IMR-90 (cell line): ENCODE data around the gene IQSEC1. TPM values are rescaled to one million over a fixed set of nuclear protein-coding genes. Genes with fewer than 3 reads are reported as not detected.

Experiments
- ATAC-seq: fragments of 200-7000 bp; cut with Tn5 transposase; 2 replicates; pipeline ENCODE4 v1.9.1; 2020; ENCODE audit warnings: low read depth, mild to moderate bottlenecking, moderate library complexity
- BruUV-seq: library from RNA; stranded (reverse); fragments of 400-500 nt; replicated peaks from 2 replicates; lab custom pipeline; 2021; lab: Mats Ljungman, UMichigan
- CTCF ChIA-PET: fragments of 300-600 bp; formaldehyde crosslinking; extraction: SDS; loops from one replicate; lab custom pipeline; 2021; ENCODE audit warnings: antibody characterized with exemption; lab: Yijun Ruan, JAX
- POLR2A ChIA-PET: fragments of 300-600 bp; sonication (Branson Sonifier 250); formaldehyde crosslinking; loops from one replicate; lab custom pipeline; 2022; ENCODE audit warnings: antibody characterized with exemption; ENCODE audit not compliant: unreplicated experiment; lab: Charles Lee
- DNase-seq: peaks from one replicate; pipeline ENCODE4 v3.0.0; 2013
- H2AFZ ChIP-seq: replicated peaks from 2 replicates; pipeline ENCODE3; 2013; ENCODE audit warnings: low read length, mild to moderate bottlenecking; ENCODE audit not compliant: poor library complexity
- H2AK5ac ChIP-seq: 2 replicates; pipeline ENCODE4 v1.6.1; 2013; ENCODE audit warnings: low read depth, low read length, inconsistent platforms
- H2AK9ac ChIP-seq: replicated peaks from 2 replicates; pipeline ENCODE3; 2013; ENCODE audit warnings: mild to moderate bottlenecking, low read depth, low read length, moderate library complexity; ENCODE audit not compliant: poor library complexity
- H2BK120ac ChIP-seq: 2 replicates; pipeline ENCODE4 v1.6.1; 2013; ENCODE audit warnings: low read depth, low read length, inconsistent platforms
- H2BK15ac ChIP-seq: 3 replicates; pipeline ENCODE4 v1.6.1; 2013; ENCODE audit warnings: low read depth, low read length, inconsistent platforms
- H2BK20ac ChIP-seq: 2 replicates; pipeline ENCODE4 v1.6.1; 2013; ENCODE audit warnings: low read depth, mild to moderate bottlenecking, inconsistent platforms, low read length, moderate library complexity
- H2BK5ac ChIP-seq: 2 replicates; pipeline ENCODE4 v1.6.1; 2013; ENCODE audit warnings: mild to moderate bottlenecking, low read depth, low read length, inconsistent platforms; ENCODE audit not compliant: poor library complexity, severe bottlenecking
- H3K14ac ChIP-seq: replicated peaks from 2 replicates; pipeline ENCODE4 v1.6.1; 2013; ENCODE audit warnings: low read depth, low read length, inconsistent platforms
- H3K18ac ChIP-seq: 2 replicates; pipeline ENCODE4 v1.6.1; 2013; ENCODE audit warnings: low read depth, low read length, control low read depth
- H3K23ac ChIP-seq: 2 replicates; pipeline ENCODE4 v1.6.1; 2013; ENCODE audit warnings: low read depth, low read length, inconsistent platforms
- H3K27ac ChIP-seq: 2 replicates; pipeline ENCODE4 v1.5.1; 2013; ENCODE audit warnings: mild to moderate bottlenecking, control low read depth, low read length; ENCODE audit not compliant: insufficient read depth
- H3K27me3 ChIP-seq: 2 replicates; pipeline ENCODE4 v1.6.1; 2013; ENCODE audit warnings: low read length; ENCODE audit not compliant: control insufficient read depth, insufficient read depth
- H3K36me3 ChIP-seq: 2 replicates; pipeline ENCODE4 v1.6.1; 2013; ENCODE audit warnings: low read length, mixed read lengths; ENCODE audit not compliant: control insufficient read depth, insufficient read depth
- H3K4ac ChIP-seq: 2 replicates; pipeline ENCODE4 v1.6.1; 2013; ENCODE audit warnings: low read depth, low read length, inconsistent platforms
- H3K4me1 ChIP-seq: 2 replicates; pipeline ENCODE4 v1.6.1; 2013; ENCODE audit warnings: low read length, mixed read lengths; ENCODE audit not compliant: control insufficient read depth, insufficient read depth
- H3K4me2 ChIP-seq: 2 replicates; pipeline ENCODE4 v1.6.1; 2013; ENCODE audit warnings: low read depth, mild to moderate bottlenecking, control low read depth, low read length, moderate library complexity
- H3K4me3 ChIP-seq: 2 replicates; pipeline ENCODE4 v1.5.1; 2013; ENCODE audit warnings: low read depth, mild to moderate bottlenecking, control low read depth, low read length, moderate library complexity; ENCODE audit not compliant: insufficient read depth
- H3K56ac ChIP-seq: 2 replicates; pipeline ENCODE4 v1.6.1; 2013; ENCODE audit warnings: low read length, inconsistent platforms; ENCODE audit not compliant: insufficient read depth; ENCODE audit errors: extremely low read depth
- H3K79me1 ChIP-seq, 2 experiments: 2 replicates each; pipeline ENCODE4 v1.6.1; 2013; ENCODE audit warnings: low read length in 2 of 2, inconsistent platforms in 1 of 2, low read depth in 1 of 2
- H3K9ac ChIP-seq: 2 replicates; pipeline ENCODE4 v1.6.1; 2013; ENCODE audit warnings: low read depth, low read length, control low read depth
- H3K9me1 ChIP-seq: 2 replicates; pipeline ENCODE4 v1.6.1; 2013; ENCODE audit warnings: low read length, inconsistent platforms; ENCODE audit not compliant: insufficient read depth
- H3K9me3 ChIP-seq: 2 replicates; pipeline ENCODE4 v1.6.1; 2013; ENCODE audit warnings: low read length; ENCODE audit not compliant: control insufficient read depth, insufficient read depth
- H4K20me1 ChIP-seq: 2 replicates; pipeline ENCODE4 v1.6.1; 2013; ENCODE audit warnings: low read length, inconsistent platforms; ENCODE audit not compliant: insufficient read depth
- H4K5ac ChIP-seq: 2 replicates; pipeline ENCODE4 v1.6.1; 2013; ENCODE audit warnings: mild to moderate bottlenecking, low read depth, low read length, control low read depth
- H4K8ac ChIP-seq, 2 experiments: 2 replicates each; pipeline ENCODE4 v1.6.1; 2013; ENCODE audit warnings: low read depth in 2 of 2, low read length in 2 of 2, control low read depth in 1 of 2, inconsistent platforms in 1 of 2
- H4K91ac ChIP-seq: 2 replicates; pipeline ENCODE4 v1.6.1; 2013; ENCODE audit warnings: low read depth, low read length, inconsistent platforms; ENCODE audit not compliant: insufficient read depth
- BHLHE40 ChIP-seq: fragments of 150-350 bp; IDR thresholded peaks from 2 replicates; pipeline ENCODE4 v1.6.1; 2016; ENCODE audit warnings: mild to moderate bottlenecking, low read depth, low read length
- RAD21 ChIP-seq: IDR thresholded peaks from 2 replicates; pipeline ENCODE4 v1.6.1; 2012; ENCODE audit warnings: low read length, improper control_type of control experiment
- RCOR1 ChIP-seq: IDR thresholded peaks from 2 replicates; pipeline ENCODE4 v1.6.1; 2012; ENCODE audit warnings: mild to moderate bottlenecking, low read length, improper control_type of control experiment; ENCODE audit not compliant: insufficient replicate concordance
- RFX5 ChIP-seq: IDR thresholded peaks from 2 replicates; pipeline ENCODE4 v1.8.0; 2012; ENCODE audit warnings: low read depth, mild to moderate bottlenecking, low read length, moderate library complexity
- WGBS, 2 experiments: methylation state at CpG; one replicate each; pipeline versions ENCODE4 v1.1.5 to v1.1.7; 2013; ENCODE audit warnings: missing lambda C conversion rate in 2 of 2; ENCODE audit not compliant: insufficient read length in 1 of 2; ENCODE audit errors: extremely low coverage in 2 of 2; 5-methylcytosine and 5-hydroxymethylcytosine counted together
- dilution Hi-C: fragments of 300-500 bp; cut with HindIII; formaldehyde crosslinking; loops from one replicate; pipeline ENCODE4 v1.14.3; 2018; ENCODE audit warnings: low sequenced_read_pairs; ENCODE audit not compliant: unreplicated experiment
- in situ Hi-C: fragments of 300-500 bp; cut with MboI; formaldehyde crosslinking; loops from 3 replicates; pipeline ENCODE4 v1.14.3; 2019; ENCODE audit warnings: low sequenced_read_pairs, inconsistent platforms, mixed read lengths
- intact Hi-C: fragments of 100-400 bp; cut with micrococcal nuclease; formaldehyde crosslinking; loops from 2 replicates; pipeline ENCODE4 v1.10.0; 2022
- polyA plus RNA-seq, 3 experiments: library from polyadenylated mRNA; depleted of rRNA; stranded (reverse); fragments of >200 nt; gene quantifications; 2 replicates each; pipeline ENCODE4 v1.2.3, GENCODE V29; 2012; ENCODE audit warnings: low replicate concordance in 1 of 3
- total RNA-seq: library from RNA; depleted of rRNA; stranded (reverse); fragments of >200 nt; gene quantifications from 2 replicates; pipeline ENCODE4 v1.2.3, GENCODE V29; 2012
- TF ChIP-seq, protein P1 (sequence below): conservative IDR thresholded peaks from 2 replicates; pipeline ENCODE4 v1.5.1; 2012; ENCODE audit warnings: mild to moderate bottlenecking, low read depth, low read length, improper control_type of control experiment

IQSEC1 gene
- total and polyA plus RNA-seq, 2 of the 4 experiments (the other 2 are of a cell fraction): 5.9 to 11.9 TPM

DNA sequence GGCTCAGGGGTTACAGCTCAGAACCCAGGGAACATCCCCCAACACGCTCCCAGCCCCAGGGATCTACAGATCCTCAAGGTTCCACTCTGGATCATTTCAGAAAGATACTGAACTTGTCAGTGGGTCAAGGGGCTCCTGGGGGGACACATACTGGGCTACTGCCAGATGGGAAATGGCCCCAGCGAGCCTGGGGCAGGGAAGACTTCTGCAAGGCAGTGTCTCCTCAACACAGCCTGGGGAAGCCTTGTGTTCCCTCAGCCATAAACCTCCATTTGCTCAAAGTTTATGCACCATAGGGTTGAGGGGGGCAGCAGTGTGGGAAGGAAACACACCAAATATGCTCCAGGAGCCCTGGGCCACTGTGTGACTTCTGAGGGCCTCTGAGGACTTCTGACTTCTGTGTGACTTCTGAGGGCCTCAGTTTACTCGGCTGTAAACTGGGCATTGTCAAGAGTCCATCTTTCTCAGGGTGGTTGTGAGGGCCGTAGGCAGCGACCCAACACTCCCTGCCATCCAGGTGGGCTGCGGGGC is 58.4 kb downstream of the IQSEC1 start:
- Histone ChIP-seq H3K23ac (no peak overlapping the region), H2BK120ac (no peak overlapping the region), H3K4me2 (no peak overlapping the region), H3K4ac (no peak overlapping the region), H3K27ac (no peak overlapping the region), H4K5ac (no peak overlapping the region), H3K79me1 (no peaks in the 10 kb centered on the region), H2AFZ (no peak overlapping the region), H3K9ac (no peak overlapping the region), H2AK9ac (no peak overlapping the region), H2BK15ac (no peak overlapping the region), H3K14ac (no peak overlapping the region), H3K9me1 (no peaks in the 10 kb centered on the region; the same call in 1 of the 2 replicates), H3K27me3 (peaks cover 5% of the 10 kb centered on the region), H3K56ac (no peak overlapping the region), H4K20me1 (no peaks in the 10 kb centered on the region), H2AK5ac (no peak overlapping the region), H3K9me3 (no peaks in the 10 kb centered on the region), H3K4me3 (no peak overlapping the region), H4K8ac (no peak overlapping the region), H2BK5ac (no peak overlapping the region), H3K4me1 (peaks cover 15% of the 10 kb centered on the region; the same call in 1 of the 2 replicates), H3K36me3 (no peaks in the 10 kb centered on the region), H3K18ac (no peak overlapping the region), H4K91ac (no peak overlapping the region), H2BK20ac (no peak overlapping the region)
- in situ Hi-C loops: no loop called here
- DNase-seq (no peak), ATAC-seq (no peak)
- no peak for TF ChIP-seq RAD21
- TF ChIP-seq, protein P1, sequence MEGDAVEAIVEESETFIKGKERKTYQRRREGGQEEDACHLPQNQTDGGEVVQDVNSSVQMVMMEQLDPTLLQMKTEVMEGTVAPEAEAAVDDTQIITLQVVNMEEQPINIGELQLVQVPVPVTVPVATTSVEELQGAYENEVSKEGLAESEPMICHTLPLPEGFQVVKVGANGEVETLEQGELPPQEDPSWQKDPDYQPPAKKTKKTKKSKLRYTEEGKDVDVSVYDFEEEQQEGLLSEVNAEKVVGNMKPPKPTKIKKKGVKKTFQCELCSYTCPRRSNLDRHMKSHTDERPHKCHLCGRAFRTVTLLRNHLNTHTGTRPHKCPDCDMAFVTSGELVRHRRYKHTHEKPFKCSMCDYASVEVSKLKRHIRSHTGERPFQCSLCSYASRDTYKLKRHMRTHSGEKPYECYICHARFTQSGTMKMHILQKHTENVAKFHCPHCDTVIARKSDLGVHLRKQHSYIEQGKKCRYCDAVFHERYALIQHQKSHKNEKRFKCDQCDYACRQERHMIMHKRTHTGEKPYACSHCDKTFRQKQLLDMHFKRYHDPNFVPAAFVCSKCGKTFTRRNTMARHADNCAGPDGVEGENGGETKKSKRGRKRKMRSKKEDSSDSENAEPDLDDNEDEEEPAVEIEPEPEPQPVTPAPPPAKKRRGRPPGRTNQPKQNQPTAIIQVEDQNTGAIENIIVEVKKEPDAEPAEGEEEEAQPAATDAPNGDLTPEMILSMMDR: no peak
- no peak for TF ChIP-seq RFX5
- no peak for TF ChIP-seq BHLHE40
- TF ChIP-seq RCOR1: no peak
- no TSS peak for BruUV-seq
- dilution Hi-C loops: no loop called here
- intact Hi-C loops: no loop called here
- POLR2A ChIA-PET: no interaction called here
- 80% methylated on average over 3 of the region's 6 CpGs; no CpG with 5 or more reads in 1 of the 2 experiments for WGBS, 2 experiments
- CTCF ChIA-PET: no interaction called here
